OCI-LY1 (cell line): ENCODE results near the gene ZNF831.

Experiments used
- EZH2 ChIP-seq: fragments of 200-600 bp; sonication (generic), shearing (Covaris generic); IDR thresholded peaks from 2 replicates; pipeline ENCODE4 v1.8.0; 2017; ENCODE audit warnings: borderline replicate concordance, mixed run types, mild to moderate bottlenecking, antibody characterized with exemption, low read length, moderate library complexity, mixed read lengths
- TF ChIP-seq, protein P1 (sequence below): fragments of 200-600 bp; sonication (generic), shearing (Covaris generic); IDR thresholded peaks from 2 replicates; pipeline ENCODE4 v1.5.1; 2017; ENCODE audit warnings: mild to moderate bottlenecking, antibody characterized with exemption, low read length, moderate library complexity, mixed read lengths

GRCh38 chr20:59158673-59159072 lies 4.9 kb upstream of the ZNF831 start:
- TF ChIP-seq, protein P1, sequence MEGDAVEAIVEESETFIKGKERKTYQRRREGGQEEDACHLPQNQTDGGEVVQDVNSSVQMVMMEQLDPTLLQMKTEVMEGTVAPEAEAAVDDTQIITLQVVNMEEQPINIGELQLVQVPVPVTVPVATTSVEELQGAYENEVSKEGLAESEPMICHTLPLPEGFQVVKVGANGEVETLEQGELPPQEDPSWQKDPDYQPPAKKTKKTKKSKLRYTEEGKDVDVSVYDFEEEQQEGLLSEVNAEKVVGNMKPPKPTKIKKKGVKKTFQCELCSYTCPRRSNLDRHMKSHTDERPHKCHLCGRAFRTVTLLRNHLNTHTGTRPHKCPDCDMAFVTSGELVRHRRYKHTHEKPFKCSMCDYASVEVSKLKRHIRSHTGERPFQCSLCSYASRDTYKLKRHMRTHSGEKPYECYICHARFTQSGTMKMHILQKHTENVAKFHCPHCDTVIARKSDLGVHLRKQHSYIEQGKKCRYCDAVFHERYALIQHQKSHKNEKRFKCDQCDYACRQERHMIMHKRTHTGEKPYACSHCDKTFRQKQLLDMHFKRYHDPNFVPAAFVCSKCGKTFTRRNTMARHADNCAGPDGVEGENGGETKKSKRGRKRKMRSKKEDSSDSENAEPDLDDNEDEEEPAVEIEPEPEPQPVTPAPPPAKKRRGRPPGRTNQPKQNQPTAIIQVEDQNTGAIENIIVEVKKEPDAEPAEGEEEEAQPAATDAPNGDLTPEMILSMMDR = no peak
- TF ChIP-seq EZH2 = no peak
